ENCODE results near the gene NEURL4. TPM values are rescaled to one million over a fixed set of nuclear protein-coding genes. Genes with fewer than 3 reads are reported as not detected.

Gene NEURL4
- total RNA-seq, 2 donors from 2014 or later, result 24.8 to 32.7 TPM

DNA sequence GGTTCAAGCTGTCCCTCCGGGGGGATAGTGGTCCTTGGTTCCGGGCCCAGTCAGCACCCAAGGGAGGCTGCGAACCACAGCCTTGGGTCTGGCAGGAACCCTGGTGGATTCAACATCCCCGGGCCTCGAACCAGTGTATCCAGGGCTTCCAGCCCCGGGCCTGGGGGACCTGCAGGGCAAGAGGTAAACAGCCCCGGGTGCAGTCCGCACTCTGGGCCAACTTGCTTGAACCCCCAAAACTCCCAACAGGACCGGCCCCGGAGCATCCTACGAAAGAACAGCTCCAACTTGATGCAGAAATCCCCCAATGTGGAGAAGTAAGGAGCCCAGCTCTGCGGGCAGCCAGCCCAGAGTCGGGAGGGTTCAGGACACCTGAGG is 1.5 kb upstream of the NEURL4 start:
- H3K27ac Mint-ChIP-seq, result peak overlapping the region; percentile 48 to 88
- no peaks in the 10 kb centered on the region for H3K9me3 Mint-ChIP-seq
- ATAC-seq (no peak), DNase-seq (ENCODE audit: low spot score in 2 of 2) (no peak)
- no peaks in the 10 kb centered on the region for H3K36me3 Mint-ChIP-seq

- Mint-ChIP-seq H3K36me3 (no peaks in the 10 kb centered on the region), H3K27ac (peak overlapping the region; percentile 88), H3K9me3 (no peaks in the 10 kb centered on the region)
- peak; percentile 80 to 89 for DNase-seq (ENCODE audit: low spot score in 2 of 2)
- ATAC-seq, result peak; percentile 82 to 84
Measured at GRCh38 chr17:7329997-7330637, 982 bp upstream of the NEURL4 start.

DNA sequence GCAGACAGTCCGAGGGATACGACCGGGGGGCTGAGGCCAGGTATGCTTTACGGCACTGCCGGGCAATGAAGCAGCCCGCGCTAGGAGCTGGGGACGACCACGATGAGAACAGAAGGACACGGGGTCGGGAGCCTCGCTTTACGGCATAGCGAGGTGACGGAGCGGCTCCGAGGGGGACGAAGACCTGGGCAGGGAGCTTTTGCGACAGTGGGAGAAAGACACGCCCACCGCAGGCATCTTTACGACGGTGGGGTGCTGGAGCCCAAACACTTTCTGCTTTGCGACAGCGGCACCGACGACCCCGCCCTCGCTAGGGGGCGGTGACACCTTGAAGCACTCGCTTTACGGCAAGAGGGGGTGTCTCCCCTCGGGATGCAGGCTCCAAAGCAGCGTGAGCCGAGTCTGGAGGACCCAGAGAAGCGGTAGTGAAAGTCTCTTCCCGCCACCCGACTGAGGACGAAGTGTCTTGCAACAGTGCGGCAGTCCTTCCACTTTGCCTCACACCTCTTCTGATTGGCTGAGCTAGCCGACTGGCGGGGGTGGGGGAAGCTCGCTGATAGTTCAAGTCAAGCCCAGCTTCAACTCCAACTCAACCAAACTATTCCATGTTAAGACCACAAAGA is 350 bp upstream of the NEURL4 start:
- peak; percentile 94 to 95 for DNase-seq (ENCODE audit: low spot score in 2 of 2)
- peak; percentile 63 to 76 for ATAC-seq
- Mint-ChIP-seq H3K36me3 (no peaks in the 10 kb centered on the region), H3K27ac (peak overlapping the region; percentile 88), H3K9me3 (no peaks in the 10 kb centered on the region)

DNA sequence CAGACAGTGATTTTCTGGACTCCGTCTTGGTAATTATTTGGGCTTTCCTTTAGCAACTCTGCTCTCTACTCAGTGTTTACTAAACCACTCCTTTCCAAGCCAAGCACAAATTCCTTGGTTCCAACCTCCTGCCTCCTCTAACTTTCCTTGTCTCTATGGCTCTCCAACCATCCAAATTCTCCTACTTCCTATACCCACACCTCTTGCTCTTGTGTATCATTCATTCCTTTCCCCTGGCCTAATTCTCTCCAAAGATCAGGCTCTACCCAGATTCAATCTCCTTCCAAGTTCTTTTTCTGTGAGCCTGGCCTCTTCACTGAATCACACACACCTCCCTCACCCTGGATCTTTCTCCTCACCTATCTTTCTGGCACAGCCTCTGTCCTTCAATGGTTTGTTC is 1.1 kb downstream of the NEURL4 start:
- DNase-seq (ENCODE audit: low spot score in 2 of 2) (no peak), ATAC-seq (no peak)
- Mint-ChIP-seq H3K27ac (peak overlapping the region; percentile 88 to 96), H3K9me3 (no peaks in the 10 kb centered on the region), H3K36me3 (no peaks in the 10 kb centered on the region)

- ATAC-seq (no peak), DNase-seq (ENCODE audit: low spot score in 2 of 2) (peak in 1 of 2 donors; percentile 56)
- peak overlapping the region in 1 of 2 donors; percentile 88 for H3K27ac Mint-ChIP-seq
- H3K36me3 Mint-ChIP-seq, result no peaks in the 10 kb centered on the region
- no peaks in the 10 kb centered on the region for H3K9me3 Mint-ChIP-seq
Measured at GRCh38 chr17:7327501-7327900, 1.6 kb downstream of the NEURL4 start.

- ATAC-seq, result no peak
- Mint-ChIP-seq H3K27ac (no peak overlapping the region), H3K9me3 (no peaks in the 10 kb centered on the region), H3K36me3 (no peaks in the 10 kb centered on the region)
- no peak for DNase-seq (ENCODE audit: low spot score in 2 of 2)
Measured at GRCh38 chr17:7327056-7327455, 2.1 kb downstream of the NEURL4 start.

- ATAC-seq (no peak), DNase-seq (ENCODE audit: low spot score in 2 of 2) (peak in 1 of 2 donors; percentile 53)
- H3K27ac Mint-ChIP-seq, result peak overlapping the region in 1 of 2 donors; percentile 50
Measured at GRCh38 chr17:7326186-7326585, 2.9 kb downstream of the NEURL4 start.

GRCh38 chr17:7325031-7325528 is 4.1 kb downstream of the NEURL4 start:
- H3K36me3 Mint-ChIP-seq, result no peaks in the 10 kb centered on the region
- ATAC-seq (no peak), DNase-seq (ENCODE audit: low spot score in 2 of 2) (no peak)
- H3K9me3 Mint-ChIP-seq, result no peaks in the 10 kb centered on the region
- H3K27ac Mint-ChIP-seq, result peak overlapping the region in 1 of 2 donors; percentile 72

More at GRCh38 chr17:7326186-7326585, 2.9 kb downstream of the NEURL4 start:
- no peaks in the 10 kb centered on the region for H3K36me3 Mint-ChIP-seq
- no peaks in the 10 kb centered on the region for H3K9me3 Mint-ChIP-seq

- H3K27ac Mint-ChIP-seq, result no peak overlapping the region
- no peaks in the 10 kb centered on the region for H3K9me3 Mint-ChIP-seq
- DNase-seq (ENCODE audit: low spot score in 2 of 2), result no peak
- H3K36me3 Mint-ChIP-seq, result no peaks in the 10 kb centered on the region
- ATAC-seq, result no peak
Measured at GRCh38 chr17:7324438-7324779, 4.7 kb downstream of the NEURL4 start.

DNA sequence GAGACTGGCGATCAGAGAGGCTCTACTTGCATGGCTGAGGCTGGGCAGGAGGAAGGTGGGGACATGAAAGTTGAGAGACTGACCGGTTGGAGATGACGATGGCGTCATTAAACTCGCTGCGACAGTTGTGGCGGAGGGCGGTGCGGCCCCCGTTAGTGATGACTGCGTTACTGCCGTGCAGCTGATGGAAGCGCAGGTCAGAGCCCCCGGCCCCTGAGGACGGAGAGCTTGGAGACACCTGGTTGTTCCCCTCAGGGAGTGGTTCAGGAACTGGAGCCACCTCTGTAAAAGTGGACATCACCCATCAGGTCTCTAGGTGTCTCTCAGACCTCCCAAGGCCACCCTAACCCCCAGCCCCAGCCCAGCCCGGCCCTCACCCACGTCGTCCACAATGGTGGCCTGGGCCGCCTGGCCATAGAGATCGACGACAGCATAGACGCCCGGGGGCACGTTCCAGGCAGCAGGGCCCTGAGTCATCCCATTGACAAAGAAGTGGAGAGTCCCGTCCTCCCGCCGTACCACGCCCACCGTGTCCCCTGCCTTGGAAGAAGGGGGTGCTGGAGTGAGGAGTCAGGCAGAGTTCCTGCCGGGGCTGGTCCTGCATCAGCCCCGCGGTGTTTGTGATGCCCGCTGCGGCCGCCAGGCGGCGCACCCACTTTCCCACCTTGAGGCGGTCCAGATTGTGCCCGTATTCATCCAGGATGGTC is 5.3 kb downstream of the NEURL4 start:
- ATAC-seq (peak; percentile 62 to 64), DNase-seq (ENCODE audit: low spot score in 2 of 2) (peak; percentile 73 to 84)
- H3K27ac Mint-ChIP-seq, result no peak overlapping the region
- peaks cover 0 to under 1% of the 10 kb centered on the region in 2 donors for H3K36me3 Mint-ChIP-seq
- H3K9me3 Mint-ChIP-seq, result no peaks in the 10 kb centered on the region

DNA sequence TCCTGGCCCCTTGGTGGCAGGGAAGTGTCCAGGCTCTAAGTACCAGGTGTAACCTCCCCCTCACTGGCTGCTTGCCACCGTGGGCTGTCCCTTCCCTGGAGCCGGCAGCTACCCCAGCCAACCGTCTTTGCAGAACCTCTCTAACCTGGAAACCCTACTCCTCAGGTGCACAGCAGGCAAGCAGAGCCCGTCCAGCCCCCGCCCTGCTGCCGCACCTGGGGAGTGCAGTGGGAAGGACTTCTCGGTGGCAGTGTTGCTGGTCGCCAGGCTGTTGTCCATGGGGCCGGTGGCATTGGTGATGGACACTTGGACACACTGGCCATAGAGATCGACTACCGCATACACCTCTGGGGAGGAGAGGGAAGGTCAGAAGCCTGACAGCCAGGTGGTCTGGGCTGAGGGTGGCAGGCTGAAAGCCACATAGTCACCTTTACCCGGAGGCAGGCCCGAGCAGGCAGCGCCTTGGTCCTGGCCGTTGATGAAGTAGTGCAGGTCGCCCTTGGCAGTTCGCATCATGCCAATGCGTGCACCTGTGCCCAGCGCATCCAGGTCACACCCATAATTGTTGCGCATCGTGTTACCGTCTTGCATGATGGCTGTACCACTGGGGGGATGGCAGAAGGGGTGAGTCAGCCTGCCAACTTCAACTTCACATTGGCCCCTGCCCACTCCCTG is 6.5 kb downstream of the NEURL4 start:
- H3K27ac Mint-ChIP-seq, result peak overlapping the region; percentile 36 to 56
- no peak for ATAC-seq

DNA sequence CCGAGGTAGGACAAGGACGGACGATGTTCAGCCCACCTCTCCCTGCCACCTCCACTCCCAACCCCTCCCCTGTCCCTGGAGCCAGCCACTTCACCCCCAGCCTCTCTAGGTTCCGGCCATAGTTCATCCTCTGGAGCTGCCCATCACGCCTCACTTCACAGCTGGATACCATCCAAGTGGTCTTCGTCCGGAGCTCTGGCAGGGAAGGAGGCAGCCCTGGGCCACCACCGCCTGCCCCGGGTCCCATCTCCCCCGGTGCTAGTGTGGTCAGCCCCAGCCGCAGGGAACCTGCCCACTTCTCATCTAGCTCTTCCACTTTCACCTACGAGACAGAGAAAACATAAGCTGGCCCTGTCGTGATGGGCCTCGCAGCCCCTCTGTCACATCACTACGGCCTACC is 7.7 kb downstream of the NEURL4 start:
- Mint-ChIP-seq H3K9me3 (no peaks in the 10 kb centered on the region), H3K27ac (peak overlapping the region in 1 of 2 donors; percentile 25), H3K36me3 (peaks cover 2 to 5% of the 10 kb centered on the region in 2 donors)
- no peak for DNase-seq (ENCODE audit: low spot score in 2 of 2)
- ATAC-seq, result no peak

More for the DNA sequence above, 6.5 kb downstream of the NEURL4 start:
- no peaks in the 10 kb centered on the region for H3K9me3 Mint-ChIP-seq
- peaks cover 0 to 5% of the 10 kb centered on the region in 2 donors for H3K36me3 Mint-ChIP-seq
- no peak for DNase-seq (ENCODE audit: low spot score in 2 of 2)

DNA sequence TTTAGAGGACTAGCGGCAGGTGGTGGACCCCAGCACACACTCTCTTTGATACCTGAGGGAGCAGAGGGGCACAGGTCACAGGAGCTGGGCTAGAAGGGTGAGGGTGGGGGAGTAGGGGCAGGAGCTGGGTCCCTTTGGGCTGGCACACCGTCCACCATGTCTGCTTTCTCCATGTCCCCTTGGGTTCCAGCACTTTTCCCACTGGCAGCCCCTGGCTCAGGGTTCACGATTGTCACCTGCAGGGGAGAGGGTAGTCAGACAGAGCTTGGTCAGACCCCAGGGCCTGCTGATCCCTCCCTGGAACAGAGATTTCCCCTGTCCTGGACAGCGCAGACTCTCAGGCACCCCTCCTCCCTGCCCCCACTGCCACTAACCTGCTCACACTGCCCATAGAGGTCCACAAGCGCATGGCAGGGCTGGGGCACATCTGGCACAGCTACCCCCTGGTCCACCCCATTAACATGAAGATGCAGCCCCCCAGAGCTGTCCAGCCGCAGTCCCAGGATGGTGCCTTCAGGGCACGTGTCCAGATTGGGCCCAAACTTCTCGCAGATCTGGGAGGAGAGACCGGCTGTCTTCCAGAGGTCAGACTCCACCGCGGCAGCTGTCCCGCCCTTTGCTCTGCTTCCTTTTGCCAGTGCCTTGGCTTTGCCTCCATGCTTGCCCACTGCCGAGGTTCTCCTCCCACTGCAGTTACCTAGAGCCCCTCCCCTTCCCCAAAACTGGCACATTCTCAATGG is 10.8 kb downstream of the NEURL4 start:
- ATAC-seq (no peak), DNase-seq (ENCODE audit: low spot score in 2 of 2) (no peak)
- H3K27ac Mint-ChIP-seq, result peak overlapping the region in 1 of 2 donors; percentile 52
- H3K36me3 Mint-ChIP-seq, result peaks cover 5 to 18% of the 10 kb centered on the region in 2 donors
- H3K9me3 Mint-ChIP-seq, result no peaks in the 10 kb centered on the region

GRCh38 chr17:7317161-7317803 is 11.9 kb downstream of the NEURL4 start:
- H3K36me3 Mint-ChIP-seq, result peaks cover 11 to 18% of the 10 kb centered on the region in 2 donors
- ATAC-seq (no peak), DNase-seq (ENCODE audit: low spot score in 2 of 2) (no peak)
- H3K9me3 Mint-ChIP-seq, result no peaks in the 10 kb centered on the region
- H3K27ac Mint-ChIP-seq, result peak overlapping the region in 1 of 2 donors; percentile 39

GRCh38 chr17:7315570-7316235 is 13.4 kb downstream of the NEURL4 start:
- DNase-seq (ENCODE audit: low spot score in 2 of 2) (no peak), ATAC-seq (no peak)
- H3K27ac Mint-ChIP-seq, result peak overlapping the region; percentile 95 to 97
- H3K9me3 Mint-ChIP-seq, result no peaks in the 10 kb centered on the region
- H3K36me3 Mint-ChIP-seq, result peaks cover 25 to 29% of the 10 kb centered on the region in 2 donors

All from activated naive CD4-positive, alpha-beta T cell treated with anti-CD3 and anti-CD28 coated beads, Interleukin-2, amount 50 U/mL, for 72 hours (primary cell).